Neural cell (in vitro differentiated cells): ENCODE results near the gene ENTREP1. TPM values are rescaled to one million over a fixed set of nuclear protein-coding genes. Genes with fewer than 3 reads are reported as not detected.

Experiments
- H2AFZ ChIP-seq: fragments of 200-600, 300-800 bp; sonication (generic), shearing (Covaris generic); 2 replicates; pipeline ENCODE4 v1.6.0; 2014; ENCODE audit warnings: low read depth, mild to moderate bottlenecking, antibody characterized with exemption, low read length, moderate library complexity
- H3F3A ChIP-seq: fragments of 200-600 bp; shearing (Covaris generic); 2 replicates; pipeline ENCODE4 v1.6.1; 2016; ENCODE audit warnings: mild to moderate bottlenecking, moderate library complexity, mixed read lengths, antibody characterized with exemption, low read length; ENCODE audit not compliant: insufficient read depth, poor library complexity, severe bottlenecking
- H3K27ac ChIP-seq: fragments of 200-600, 300-800 bp; sonication (generic), shearing (Covaris generic); 2 replicates; pipeline ENCODE4 v1.5.1; 2014; ENCODE audit warnings: mild to moderate bottlenecking, low read length, moderate library complexity
- H3K27me3 ChIP-seq: fragments of 300-800, 200-600 bp; sonication (generic), shearing (Covaris generic); 2 replicates; pipeline ENCODE4 v1.6.0; 2014; ENCODE audit warnings: mild to moderate bottlenecking, low read depth, low read length, moderate library complexity; ENCODE audit not compliant: insufficient read depth
- H3K36me3 ChIP-seq: fragments of 300-800, 200-600 bp; sonication (generic), shearing (Covaris generic); 2 replicates; pipeline ENCODE4 v1.5.1; 2014; ENCODE audit warnings: mild to moderate bottlenecking, antibody characterized with exemption, low read length, moderate library complexity; ENCODE audit not compliant: insufficient read depth
- H3K4me2 ChIP-seq: fragments of 300-800, 200-600 bp; sonication (generic), shearing (Covaris generic); 2 replicates; pipeline ENCODE4 v1.6.0; 2014; ENCODE audit warnings: mild to moderate bottlenecking, low read length
- H3K4me3 ChIP-seq: fragments of 300-800, 200-600 bp; sonication (generic), shearing (Covaris generic); 2 replicates; pipeline ENCODE4 v1.5.1; 2014; ENCODE audit warnings: mild to moderate bottlenecking, low read length, moderate library complexity
- H3K79me2 ChIP-seq: fragments of 200-600 bp; shearing (Covaris generic); replicated peaks from 2 replicates; pipeline ENCODE4 v1.6.0; 2014; ENCODE audit warnings: mild to moderate bottlenecking, low read length, moderate library complexity; ENCODE audit not compliant: insufficient read depth
- H3K9ac ChIP-seq: fragments of 300-800, 200-600 bp; sonication (generic), shearing (Covaris generic); 2 replicates; pipeline ENCODE4 v1.6.1; 2016; ENCODE audit warnings: mild to moderate bottlenecking, low read length, mixed read lengths
- H3K9me2 ChIP-seq: fragments of 200-600 bp; shearing (Covaris generic); 2 replicates; pipeline ENCODE4 v1.6.1; 2016; ENCODE audit warnings: mild to moderate bottlenecking, low read length, mixed read lengths; ENCODE audit not compliant: insufficient read depth
- H3K9me3 ChIP-seq: fragments of 200-600, 300-800 bp; sonication (generic), shearing (Covaris generic); 2 replicates; pipeline ENCODE4 v1.6.1; 2016; ENCODE audit warnings: mild to moderate bottlenecking, mixed run types, low read length, moderate library complexity, mixed read lengths
- H4K20me1 ChIP-seq: fragments of 200-600 bp; shearing (Covaris generic); 2 replicates; pipeline ENCODE4 v1.6.1; 2016; ENCODE audit warnings: mild to moderate bottlenecking, mixed run types; ENCODE audit not compliant: insufficient read depth
- CTCF ChIP-seq: fragments of 450-650 bp; IDR thresholded peaks from 2 replicates; pipeline ENCODE4 v1.5.1; 2014; ENCODE audit warnings: antibody characterized with exemption, mild to moderate bottlenecking, moderate library complexity; ENCODE audit not compliant: poor library complexity, severe bottlenecking
- EP300 ChIP-seq: fragments of 450-650 bp; conservative IDR thresholded peaks from 2 replicates; pipeline ENCODE4 v1.6.1; 2014; ENCODE audit warnings: antibody characterized with exemption, mild to moderate bottlenecking, moderate library complexity; ENCODE audit not compliant: poor library complexity, severe bottlenecking
- EZH2 ChIP-seq: fragments of 200-600, 300-800 bp; shearing (Covaris generic), sonication (generic); IDR thresholded peaks from 2 replicates; pipeline ENCODE4 v1.6.1; 2014; ENCODE audit warnings: antibody characterized with exemption, low read length, borderline replicate concordance, mild to moderate bottlenecking; ENCODE audit not compliant: insufficient read depth, poor library complexity, severe bottlenecking
- MXI1 ChIP-seq: fragments of 450-650 bp; conservative IDR thresholded peaks from 2 replicates; pipeline ENCODE4 v1.6.1; 2014; ENCODE audit warnings: antibody characterized with exemption, mild to moderate bottlenecking; ENCODE audit not compliant: poor library complexity, severe bottlenecking
- POLR2AphosphoS5 ChIP-seq: IDR thresholded peaks from 2 replicates; pipeline ENCODE4 v1.6.1; 2012
- RAD21 ChIP-seq: fragments of 450-650 bp; conservative IDR thresholded peaks from 2 replicates; pipeline ENCODE4 v1.6.1; 2014; ENCODE audit warnings: antibody characterized with exemption, mild to moderate bottlenecking, moderate library complexity
- SMC3 ChIP-seq: fragments of 450-650 bp; conservative IDR thresholded peaks from 2 replicates; pipeline ENCODE4 v1.6.1; 2014; ENCODE audit warnings: antibody characterized with exemption, mild to moderate bottlenecking, moderate library complexity; ENCODE audit not compliant: poor library complexity
- TAF1 ChIP-seq: IDR thresholded peaks from 2 replicates; pipeline ENCODE4 v1.6.1; 2012; ENCODE audit warnings: low read depth
- polyA plus RNA-seq: library from polyadenylated mRNA; depleted of rRNA; stranded (reverse); fragments of >200 nt; gene quantifications from 2 replicates; pipeline ENCODE4 v1.2.3, GENCODE V29; 2014
- TF ChIP-seq, protein P1 (sequence below): IDR thresholded peaks from 2 replicates; pipeline ENCODE4 v1.6.1; 2012; ENCODE audit warnings: borderline replicate concordance

ENTREP1 gene
- polyA plus RNA-seq, 1 donor from 2014 or later: 2.0 TPM

DNA sequence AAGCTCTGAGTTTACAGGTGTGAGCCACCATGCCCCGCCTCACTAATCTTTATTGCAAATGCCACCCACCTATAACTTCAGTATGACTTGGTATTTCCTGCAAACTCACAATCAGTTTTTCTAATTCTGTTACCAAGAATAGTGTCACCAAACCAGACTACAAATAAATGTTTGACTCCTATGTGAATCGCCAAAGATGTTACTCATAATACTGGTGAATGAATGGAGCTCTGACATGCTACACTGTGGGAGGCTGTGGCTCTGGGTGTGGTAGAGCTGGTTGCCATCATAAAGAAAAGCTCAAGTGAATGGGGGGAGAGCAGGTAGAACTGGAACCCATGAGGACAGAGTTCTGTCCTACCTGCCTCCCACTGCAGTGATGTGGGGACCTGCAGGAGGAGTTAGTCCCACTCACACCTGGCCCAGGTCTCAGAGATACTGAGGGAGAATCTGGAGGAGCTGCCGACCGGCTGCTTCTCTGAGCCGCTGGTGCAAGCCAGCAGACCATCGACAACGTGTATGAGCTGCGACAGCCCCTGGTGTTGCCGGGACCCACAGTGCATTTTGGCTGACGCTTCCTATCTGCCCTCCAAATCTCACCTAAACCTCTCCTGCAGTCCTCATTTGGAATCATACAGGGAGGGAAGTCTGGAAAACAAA lies 95.7 kb downstream of the ENTREP1 start:
- no peak overlapping the region for H3K4me3 ChIP-seq
- TF ChIP-seq EP300 (no peak), POLR2AphosphoS5 (no peak), EZH2 (no peak), MXI1 (no peak), TAF1 (no peak), SMC3 (no peak), CTCF (no peak), RAD21 (no peak)
- TF ChIP-seq, protein P1, sequence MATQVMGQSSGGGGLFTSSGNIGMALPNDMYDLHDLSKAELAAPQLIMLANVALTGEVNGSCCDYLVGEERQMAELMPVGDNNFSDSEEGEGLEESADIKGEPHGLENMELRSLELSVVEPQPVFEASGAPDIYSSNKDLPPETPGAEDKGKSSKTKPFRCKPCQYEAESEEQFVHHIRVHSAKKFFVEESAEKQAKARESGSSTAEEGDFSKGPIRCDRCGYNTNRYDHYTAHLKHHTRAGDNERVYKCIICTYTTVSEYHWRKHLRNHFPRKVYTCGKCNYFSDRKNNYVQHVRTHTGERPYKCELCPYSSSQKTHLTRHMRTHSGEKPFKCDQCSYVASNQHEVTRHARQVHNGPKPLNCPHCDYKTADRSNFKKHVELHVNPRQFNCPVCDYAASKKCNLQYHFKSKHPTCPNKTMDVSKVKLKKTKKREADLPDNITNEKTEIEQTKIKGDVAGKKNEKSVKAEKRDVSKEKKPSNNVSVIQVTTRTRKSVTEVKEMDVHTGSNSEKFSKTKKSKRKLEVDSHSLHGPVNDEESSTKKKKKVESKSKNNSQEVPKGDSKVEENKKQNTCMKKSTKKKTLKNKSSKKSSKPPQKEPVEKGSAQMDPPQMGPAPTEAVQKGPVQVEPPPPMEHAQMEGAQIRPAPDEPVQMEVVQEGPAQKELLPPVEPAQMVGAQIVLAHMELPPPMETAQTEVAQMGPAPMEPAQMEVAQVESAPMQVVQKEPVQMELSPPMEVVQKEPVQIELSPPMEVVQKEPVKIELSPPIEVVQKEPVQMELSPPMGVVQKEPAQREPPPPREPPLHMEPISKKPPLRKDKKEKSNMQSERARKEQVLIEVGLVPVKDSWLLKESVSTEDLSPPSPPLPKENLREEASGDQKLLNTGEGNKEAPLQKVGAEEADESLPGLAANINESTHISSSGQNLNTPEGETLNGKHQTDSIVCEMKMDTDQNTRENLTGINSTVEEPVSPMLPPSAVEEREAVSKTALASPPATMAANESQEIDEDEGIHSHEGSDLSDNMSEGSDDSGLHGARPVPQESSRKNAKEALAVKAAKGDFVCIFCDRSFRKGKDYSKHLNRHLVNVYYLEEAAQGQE: no peak

DNA sequence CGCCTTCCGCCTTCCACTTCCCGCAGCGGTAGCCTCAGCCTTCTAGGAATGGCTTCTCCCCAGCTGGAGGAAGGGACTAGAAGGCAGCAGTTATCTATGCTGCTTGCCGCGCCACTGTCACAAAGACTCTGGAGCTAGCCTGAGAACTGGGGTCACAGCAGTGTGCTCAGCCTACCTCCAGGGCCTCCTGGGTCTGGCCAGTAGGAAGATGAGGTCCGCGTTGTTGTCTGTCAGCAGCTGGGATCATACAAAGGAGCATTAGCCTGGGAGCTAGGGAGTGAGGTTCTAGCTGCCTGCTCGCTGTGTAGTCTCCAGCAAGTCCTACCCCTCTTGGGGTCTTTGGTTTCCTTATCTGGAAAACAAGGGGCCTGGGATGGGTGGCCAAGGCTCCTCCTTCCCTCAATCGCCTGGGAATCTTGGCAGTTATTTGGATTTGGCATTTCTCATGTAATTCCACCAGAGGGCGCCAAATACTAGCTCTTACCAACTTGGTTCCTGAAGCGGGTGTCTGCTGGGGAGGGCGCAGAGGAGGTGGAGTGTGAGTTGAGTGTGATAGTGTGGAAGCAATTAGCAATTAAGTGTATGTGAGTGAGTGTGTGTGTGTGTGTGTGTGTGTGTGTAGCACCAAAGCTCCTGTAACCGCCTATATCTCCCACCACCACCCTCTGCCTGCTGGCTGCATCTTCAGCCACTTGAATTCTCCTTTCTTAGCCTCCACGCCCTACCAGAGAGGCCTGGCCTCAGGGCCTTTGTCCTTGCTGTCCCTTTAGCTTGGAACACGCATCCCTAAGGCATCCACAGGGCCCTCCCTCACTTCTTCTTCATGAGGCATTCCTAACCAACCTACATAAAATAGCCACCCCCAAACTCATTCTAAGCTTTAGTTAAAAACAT lies 97.1 kb downstream of the ENTREP1 start:
- H3K4me2 ChIP-seq: no peak overlapping the region
- TF ChIP-seq MXI1 (peak; percentile 34), RAD21 (peak; percentile 99), POLR2AphosphoS5 (no peak), CTCF (peak; percentile 95), SMC3 (peak; percentile 98), EZH2 (no peak), EP300 (no peak), TAF1 (no peak)
- TF ChIP-seq, protein P1: no peak
- no peak overlapping the region for H3K4me3 ChIP-seq
- no peaks in the 10 kb centered on the region for H3F3A ChIP-seq
- no peak overlapping the region for H3K9ac ChIP-seq
- H3K9me2 ChIP-seq: no peaks in the 10 kb centered on the region
- H4K20me1 ChIP-seq: no peaks in the 10 kb centered on the region
- peaks cover 4% of the 10 kb centered on the region for H3K36me3 ChIP-seq
- H2AFZ ChIP-seq: no peak overlapping the region
- H3K27me3 ChIP-seq: no peaks in the 10 kb centered on the region
- H3K9me3 ChIP-seq: peaks cover 3% of the 10 kb centered on the region
- H3K79me2 ChIP-seq: no peaks in the 10 kb centered on the region
- no peak overlapping the region for H3K27ac ChIP-seq

More for the DNA sequence above, 95.7 kb downstream of the ENTREP1 start:
- Histone ChIP-seq H3K9me3 (peaks cover under 1% of the 10 kb centered on the region), H3K27me3 (no peaks in the 10 kb centered on the region), H3K4me2 (no peak overlapping the region), H3F3A (no peaks in the 10 kb centered on the region), H3K79me2 (no peaks in the 10 kb centered on the region), H3K27ac (no peak overlapping the region), H3K9me2 (no peaks in the 10 kb centered on the region), H3K9ac (no peak overlapping the region), H2AFZ (no peak overlapping the region), H4K20me1 (no peaks in the 10 kb centered on the region), H3K36me3 (peaks cover 4% of the 10 kb centered on the region)
